K562 (cell line): Measurements from ENCODE around the gene CNR1. TPM values are rescaled to one million over a fixed set of nuclear protein-coding genes. Genes with fewer than 3 reads are reported as not detected.

Source experiments
- ATAC-seq: fragments of 200-7000 bp; cut with Tn5 transposase; 3 replicates; pipeline ENCODE4 v1.9.1; 2020; ENCODE audit warnings: moderate library complexity
- BruUV-seq: library from RNA; stranded (reverse); fragments of 400-500 nt; replicated peaks from 2 replicates; lab custom pipeline; 2021; lab: Mats Ljungman, UMichigan
- CTCF ChIA-PET: fragments of 300-600 bp; formaldehyde crosslinking; extraction: SDS; loops from one replicate; lab custom pipeline; 2021; ENCODE audit warnings: low intra/inter-chr PET ratio; lab: Yijun Ruan, JAX
- POLR2A ChIA-PET: fragments of 300-600, 350-650 bp; sonication (Branson Sonifier 250); formaldehyde crosslinking; extraction: SDS; loops from one replicate; lab custom pipeline; 2021; ENCODE audit warnings: antibody characterized with exemption, inconsistent platforms; lab: Yijun Ruan, JAX
- DNase-seq, 4 experiments: peaks; one replicate each; pipeline versions ENCODE4 v3.0.0 to v3.0.0-alpha.2; 2011 to 2018; ENCODE audit warnings: low spot score in 3 of 4, mixed read lengths in 3 of 4; ENCODE audit errors: extremely low read depth in 1 of 4
- FAIRE-seq: peaks from 2 replicates; lab custom pipeline; 2011; peaks lifted over from hg19 to GRCh38; lab: Jason Lieb, UNC
- H2AFZ ChIP-seq: 2 replicates; pipeline ENCODE4 v1.6.0; 2011; ENCODE audit warnings: low read depth, low read length, control low read depth, inconsistent platforms
- H3K27ac ChIP-seq: fragments of 200-600 bp; 3 replicates; pipeline ENCODE4 v1.8.0; 2011; ENCODE audit warnings: low read depth, mild to moderate bottlenecking, control low read depth, inconsistent platforms, low read length, moderate library complexity, mixed read lengths; ENCODE audit errors: extremely low read depth
- H3K27me3 ChIP-seq, 2 experiments: fragments of 300-600 bp in 1 of 2; 2 replicates in 1 of 2; 3 replicates in 1 of 2; pipeline versions ENCODE4 v1.6.0 to v1.8.0; 2011; ENCODE audit warnings: inconsistent platforms in 2 of 2, low read length in 2 of 2, mild to moderate bottlenecking in 1 of 2, mixed read lengths in 1 of 2, moderate library complexity in 1 of 2; ENCODE audit not compliant: control insufficient read depth in 2 of 2, insufficient read depth in 2 of 2
- H3K36me3 ChIP-seq: fragments of 300-600 bp; 3 replicates; pipeline ENCODE4 v1.8.0; 2011; ENCODE audit warnings: mild to moderate bottlenecking, low read length, inconsistent platforms; ENCODE audit not compliant: control insufficient read depth, insufficient read depth
- H3K4me1 ChIP-seq, 2 experiments: fragments of 200-600 bp in 1 of 2; replicated peaks in 1 of 2; 2 replicates in 1 of 2; 3 replicates in 1 of 2; pipeline versions ENCODE4 v1.5.1 to v1.8.0; 2011; ENCODE audit warnings: inconsistent platforms in 2 of 2, low read length in 2 of 2, mild to moderate bottlenecking in 1 of 2, mixed read lengths in 1 of 2, moderate library complexity in 1 of 2; ENCODE audit not compliant: control insufficient read depth in 2 of 2, insufficient read depth in 2 of 2
- H3K4me2 ChIP-seq: 2 replicates; pipeline ENCODE4 v1.6.1; 2011; ENCODE audit warnings: low read length, control low read depth, inconsistent platforms, mixed read lengths; ENCODE audit not compliant: insufficient read depth
- H3K4me3 ChIP-seq: fragments of 200-600 bp; sonication (generic), shearing (Covaris generic); 2 replicates; pipeline ENCODE4 v1.5.1; 2016; ENCODE audit warnings: control low read depth, inconsistent platforms
- H3K79me2 ChIP-seq: fragments of 200-600 bp; 3 replicates; pipeline ENCODE4 v1.8.0; 2011; ENCODE audit warnings: low read length, inconsistent platforms; ENCODE audit not compliant: control insufficient read depth, insufficient read depth
- H3K9ac ChIP-seq, 2 experiments: 2 replicates each; pipeline versions ENCODE4 v1.6.0 to v1.6.1; 2011; ENCODE audit warnings: low read depth in 2 of 2, low read length in 2 of 2, control low read depth in 1 of 2, inconsistent platforms in 1 of 2, mild to moderate bottlenecking in 1 of 2, mixed read lengths in 1 of 2; ENCODE audit not compliant: insufficient read depth in 1 of 2
- H3K9me1 ChIP-seq: one replicate; pipeline ENCODE4 v1.6.0; 2011; ENCODE audit warnings: inconsistent platforms, mild to moderate bottlenecking, low read length, moderate library complexity; ENCODE audit not compliant: control insufficient read depth, insufficient read depth
- H3K9me3 ChIP-seq: replicated peaks from 2 replicates; pipeline ENCODE4 v1.5.1; 2011; ENCODE audit warnings: low read depth, low read length, inconsistent platforms; ENCODE audit not compliant: control insufficient read depth, insufficient read depth
- H4K20me1 ChIP-seq: replicated peaks from 2 replicates; pipeline ENCODE4 v1.6.1; 2011; ENCODE audit warnings: low read length, inconsistent platforms, mixed read lengths; ENCODE audit not compliant: control insufficient read depth, insufficient read depth
- NFE2L1 ChIP-seq: fragments of 450-650 bp; IDR thresholded peaks from 2 replicates; pipeline ENCODE4 v1.6.1; 2016; ENCODE audit warnings: missing genetic modification characterization, low read depth, mild to moderate bottlenecking, missing compliant biosample characterization, moderate library complexity, borderline replicate concordance
- WGBS: fragments of 100-300 bp; shearing (Covaris generic); methylation state at CpG from one replicate; pipeline ENCODE4 v1.1.6; 2016; ENCODE audit warnings: low coverage, mixed read lengths; ENCODE audit not compliant: insufficient coverage; ENCODE audit errors: missing lambda C conversion rate; 5-methylcytosine and 5-hydroxymethylcytosine counted together
- in situ Hi-C: fragments of 300-500 bp; cut with MboI; formaldehyde crosslinking; loops from 4 replicates; pipeline ENCODE4 v1.15.0; 2018; ENCODE audit warnings: inconsistent platforms, mixed read lengths
- intact Hi-C: fragments of 100-400 bp; cut with micrococcal nuclease; formaldehyde crosslinking; loops from 2 replicates; pipeline ENCODE4 v1.14.2; 2022
- polyA plus RNA-seq, 8 experiments: library from polyadenylated mRNA; depleted of rRNA in 4 of 8; stranded (reverse) in 5 of 8; unstranded in 3 of 8; fragments of >200 nt; fragmentation: Nextera tagmentation in 2 of 8; fragmentation: Illumina TruSeq in 1 of 8; extraction: Ambion mirVana in 2 of 8; extraction: Trizol in 1 of 8; gene quantifications; 2 replicates each; pipeline versions ENCODE4 v1.2.1 to v1.2.3, GENCODE V29; 2011 to 2014; ENCODE audit warnings: inconsistent platforms in 1 of 8, missing spikeins in 1 of 8
- total RNA-seq, 7 experiments: library from RNA; depleted of rRNA in 6 of 7; stranded (reverse); fragments of >200 nt in 6 of 7; fragmentation: Illumina TruSeq in 2 of 7; extraction: Trizol in 2 of 7; gene quantifications; 2 replicates each; pipeline versions ENCODE4 v1.2.1 to v1.2.3, GENCODE V29; 2011 to 2021; ENCODE audit warnings: low replicate concordance in 1 of 7
- TF ChIP-seq, protein P1 (sequence below): fragments of 150-350 bp; conservative IDR thresholded peaks from 2 replicates; pipeline ENCODE4 v1.6.1; 2014; ENCODE audit warnings: low read length
- TF ChIP-seq, protein P2 (sequence below): fragments of 450-650 bp; formaldehyde crosslinking; IDR thresholded peaks from 2 replicates; pipeline ENCODE4 v1.4.0; 2020; ENCODE audit warnings: mild to moderate bottlenecking, moderate library complexity

The CNR1 gene
- total and polyA plus RNA-seq, 9 of the 15 experiments (the other 6 are each of a cell fraction or from before 2014, with no cell fraction given): 0.50 to 1.9 (median 1.2) TPM; not detected in 1

GRCh38 chr6:88164061-88164460 lies 2.1 kb downstream of the CNR1 start:
- H3K9ac ChIP-seq: no peak overlapping the region
- in situ Hi-C loops (no loop called here), intact Hi-C loops (no loop called here)
- H3K4me1 ChIP-seq: peaks cover 0 to 22% of the 10 kb centered on the region in 2 experiments; a peak in 2 of 5 replicates
- H3K9me1 ChIP-seq: no peaks in the 10 kb centered on the region
- H3K4me3 ChIP-seq: no peak overlapping the region
- WGBS: 8% methylated on average over 4 of the region's 4 CpGs
- no peaks in the 10 kb centered on the region for H3K9me3 ChIP-seq
- H3K27me3 ChIP-seq: peaks cover 8 to 27% of the 10 kb centered on the region in 2 experiments; a peak in 4 of 5 replicates
- ChIA-PET POLR2A (no interaction called here), CTCF (no interaction called here)
- no peaks in the 10 kb centered on the region for H3K79me2 ChIP-seq
- no peak for DNase-seq
- H3K27ac ChIP-seq: no peak overlapping the region
- no TSS peak for BruUV-seq
- TF ChIP-seq, protein P1, sequence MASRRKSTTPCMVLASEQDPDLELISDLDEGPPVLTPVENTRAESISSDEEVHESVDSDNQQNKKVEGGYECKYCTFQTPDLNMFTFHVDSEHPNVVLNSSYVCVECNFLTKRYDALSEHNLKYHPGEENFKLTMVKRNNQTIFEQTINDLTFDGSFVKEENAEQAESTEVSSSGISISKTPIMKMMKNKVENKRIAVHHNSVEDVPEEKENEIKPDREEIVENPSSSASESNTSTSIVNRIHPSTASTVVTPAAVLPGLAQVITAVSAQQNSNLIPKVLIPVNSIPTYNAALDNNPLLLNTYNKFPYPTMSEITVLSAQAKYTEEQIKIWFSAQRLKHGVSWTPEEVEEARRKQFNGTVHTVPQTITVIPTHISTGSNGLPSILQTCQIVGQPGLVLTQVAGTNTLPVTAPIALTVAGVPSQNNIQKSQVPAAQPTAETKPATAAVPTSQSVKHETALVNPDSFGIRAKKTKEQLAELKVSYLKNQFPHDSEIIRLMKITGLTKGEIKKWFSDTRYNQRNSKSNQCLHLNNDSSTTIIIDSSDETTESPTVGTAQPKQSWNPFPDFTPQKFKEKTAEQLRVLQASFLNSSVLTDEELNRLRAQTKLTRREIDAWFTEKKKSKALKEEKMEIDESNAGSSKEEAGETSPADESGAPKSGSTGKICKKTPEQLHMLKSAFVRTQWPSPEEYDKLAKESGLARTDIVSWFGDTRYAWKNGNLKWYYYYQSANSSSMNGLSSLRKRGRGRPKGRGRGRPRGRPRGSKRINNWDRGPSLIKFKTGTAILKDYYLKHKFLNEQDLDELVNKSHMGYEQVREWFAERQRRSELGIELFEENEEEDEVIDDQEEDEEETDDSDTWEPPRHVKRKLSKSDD: no peak
- TF ChIP-seq, protein P2, sequence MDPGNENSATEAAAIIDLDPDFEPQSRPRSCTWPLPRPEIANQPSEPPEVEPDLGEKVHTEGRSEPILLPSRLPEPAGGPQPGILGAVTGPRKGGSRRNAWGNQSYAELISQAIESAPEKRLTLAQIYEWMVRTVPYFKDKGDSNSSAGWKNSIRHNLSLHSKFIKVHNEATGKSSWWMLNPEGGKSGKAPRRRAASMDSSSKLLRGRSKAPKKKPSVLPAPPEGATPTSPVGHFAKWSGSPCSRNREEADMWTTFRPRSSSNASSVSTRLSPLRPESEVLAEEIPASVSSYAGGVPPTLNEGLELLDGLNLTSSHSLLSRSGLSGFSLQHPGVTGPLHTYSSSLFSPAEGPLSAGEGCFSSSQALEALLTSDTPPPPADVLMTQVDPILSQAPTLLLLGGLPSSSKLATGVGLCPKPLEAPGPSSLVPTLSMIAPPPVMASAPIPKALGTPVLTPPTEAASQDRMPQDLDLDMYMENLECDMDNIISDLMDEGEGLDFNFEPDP: no peak
- no peak for TF ChIP-seq NFE2L1 (tag)
- no peaks in the 10 kb centered on the region for H3K36me3 ChIP-seq
- ATAC-seq: no peak
- H3K4me2 ChIP-seq: no peak overlapping the region
- no peak for FAIRE-seq
- H4K20me1 ChIP-seq: no peaks in the 10 kb centered on the region; the same call in 1 of the 2 replicates
- no peak overlapping the region for H2AFZ ChIP-seq
